HepG2 (cell line): ENCODE measurements around the gene EIF3M. TPM values are rescaled to one million over a fixed set of nuclear protein-coding genes. Genes with fewer than 3 reads are reported as not detected.

ENCODE experiments used
- ATAC-seq: fragments of 200-7000 bp; cut with Tn5 transposase; 3 replicates; pipeline ENCODE4 v1.9.1; 2020; ENCODE audit warnings: mild to moderate bottlenecking, moderate library complexity
- BruUV-seq: library from RNA; stranded (reverse); fragments of 400-500 nt; replicated peaks from 2 replicates; lab custom pipeline; 2021; lab: Mats Ljungman, UMichigan
- CTCF ChIA-PET: fragments of 300-600 bp; formaldehyde crosslinking; extraction: SDS; loops from one replicate; lab custom pipeline; 2021; ENCODE audit warnings: low total read pairs, inconsistent platforms, low intra/inter-chr PET ratio; lab: Yijun Ruan, JAX
- POLR2A ChIA-PET: fragments of 350-600 bp; sonication (Branson Sonifier 250); formaldehyde crosslinking; loops from one replicate; lab custom pipeline; 2020; ENCODE audit warnings: antibody characterized with exemption, inconsistent platforms; lab: Yijun Ruan, JAX
- DNase-seq: peaks from one replicate; pipeline ENCODE4 v3.0.0-alpha.2; 2015; ENCODE audit warnings: low spot score
- FAIRE-seq: peaks from 3 replicates; lab custom pipeline; 2011; peaks lifted over from hg19 to GRCh38; lab: Jason Lieb, UNC
- H2AFZ ChIP-seq: one replicate; pipeline ENCODE4 v1.6.1; 2011; ENCODE audit warnings: low read length, inconsistent platforms
- H3K27ac ChIP-seq: fragments of 300-600 bp; 3 replicates; pipeline ENCODE4 v1.8.0; 2011; ENCODE audit warnings: mixed run types, mild to moderate bottlenecking, mixed read lengths, low read length, inconsistent platforms; ENCODE audit not compliant: insufficient read depth; ENCODE audit errors: extremely low read length
- H3K27me3 ChIP-seq, 2 experiments: fragments of 200-600 bp in 1 of 2; 2 replicates in 1 of 2; 3 replicates in 1 of 2; pipeline versions ENCODE4 v1.6.0 to v1.8.0; 2011; ENCODE audit warnings: low read length in 2 of 2, mild to moderate bottlenecking in 2 of 2, moderate library complexity in 2 of 2, inconsistent platforms in 1 of 2; ENCODE audit not compliant: insufficient read depth in 2 of 2, control insufficient read depth in 1 of 2
- H3K36me3 ChIP-seq, 2 experiments: fragments of 200-600 bp in 1 of 2; replicated peaks in 1 of 2; 2 replicates in 1 of 2; 3 replicates in 1 of 2; pipeline versions ENCODE4 v1.5.1 to v1.8.0; 2011; ENCODE audit warnings: low read length in 2 of 2, inconsistent platforms in 1 of 2; ENCODE audit not compliant: insufficient read depth in 2 of 2, control insufficient read depth in 1 of 2
- H3K4me1 ChIP-seq: 2 replicates; pipeline ENCODE4 v1.5.1; 2012; ENCODE audit warnings: low read length, inconsistent platforms; ENCODE audit not compliant: insufficient read depth
- H3K4me2 ChIP-seq: 2 replicates; pipeline ENCODE4 v1.6.0; 2011; ENCODE audit warnings: low read depth, low read length, inconsistent platforms
- H3K4me3 ChIP-seq, 3 experiments: fragments of 200-600 bp in 1 of 3; sonication (generic), shearing (Covaris generic) in 1 of 3; replicated peaks in 1 of 3; 2 replicates each; pipeline ENCODE4 v1.5.1; 2011 to 2016; ENCODE audit warnings: low read length in 3 of 3, inconsistent platforms in 2 of 3, low read depth in 2 of 3, mild to moderate bottlenecking in 2 of 3, control low read depth in 1 of 3, mixed read lengths in 1 of 3; ENCODE audit not compliant: insufficient read depth in 1 of 3
- H3K79me2 ChIP-seq: one replicate; pipeline ENCODE4 v1.6.1; 2011; ENCODE audit warnings: low read length, inconsistent platforms; ENCODE audit not compliant: insufficient read depth
- H3K9ac ChIP-seq: 2 replicates; pipeline ENCODE4 v1.6.0; 2011; ENCODE audit warnings: mild to moderate bottlenecking, low read depth, low read length, inconsistent platforms; ENCODE audit not compliant: insufficient read depth
- H3K9me3 ChIP-seq: 2 replicates; pipeline ENCODE4 v1.5.1; 2012; ENCODE audit warnings: mild to moderate bottlenecking, low read length
- H4K20me1 ChIP-seq: 2 replicates; pipeline ENCODE4 v1.6.0; 2011; ENCODE audit warnings: inconsistent platforms, mild to moderate bottlenecking, low read length, moderate library complexity; ENCODE audit not compliant: insufficient read depth
- AGO2 ChIP-seq: fragments of 200-400 bp; formaldehyde crosslinking; optimal IDR thresholded peaks from 2 replicates; pipeline ENCODE3; 2017; ENCODE audit warnings: mild to moderate bottlenecking, low read depth, low read length, moderate library complexity
- CREB3 ChIP-seq: sonication (generic); formaldehyde crosslinking; IDR thresholded peaks from 2 replicates; pipeline ENCODE4 v1.5.0; 2020; ENCODE audit warnings: missing genetic modification reagents
- EHMT2 ChIP-seq: fragments of 200-600 bp; sonication (generic); IDR thresholded peaks from 2 replicates; pipeline ENCODE4 v1.7.0; 2017; ENCODE audit warnings: antibody characterized with exemption, low read depth, low read length, borderline replicate concordance
- GFI1 ChIP-seq: sonication (generic); formaldehyde crosslinking; IDR thresholded peaks from 2 replicates; pipeline ENCODE4 v1.5.0; 2020; ENCODE audit warnings: missing genetic modification reagents, mild to moderate bottlenecking, borderline replicate concordance
- KDM1A ChIP-seq: IDR thresholded peaks from 2 replicates; pipeline ENCODE4 v1.6.1; 2016; ENCODE audit warnings: missing compliant biosample characterization
- MAZ ChIP-seq, 2 experiments: sonication (generic) in 1 of 2; formaldehyde crosslinking in 1 of 2; IDR thresholded peaks; 2 replicates each; pipeline versions ENCODE4 v1.5.0 to v1.6.1; 2012 to 2020; ENCODE audit warnings: low read depth in 2 of 2, mild to moderate bottlenecking in 2 of 2, borderline replicate concordance in 1 of 2, improper control_type of control experiment in 1 of 2, low read length in 1 of 2, missing genetic modification reagents in 1 of 2, moderate library complexity in 1 of 2
- MEF2D ChIP-seq: sonication (generic); formaldehyde crosslinking; IDR thresholded peaks from 2 replicates; pipeline ENCODE4 v1.5.1; 2020; ENCODE audit warnings: mild to moderate bottlenecking, missing genetic modification reagents
- STAT6 ChIP-seq: sonication (generic); formaldehyde crosslinking; IDR thresholded peaks from 2 replicates; pipeline ENCODE4 v1.4.0; 2020; ENCODE audit warnings: missing genetic modification reagents, mild to moderate bottlenecking, borderline replicate concordance
- ZNF678 ChIP-seq: sonication (generic); formaldehyde crosslinking; IDR thresholded peaks from 2 replicates; pipeline ENCODE4 v1.4.0; 2020; ENCODE audit warnings: mild to moderate bottlenecking, missing genetic modification reagents
- ZNF816 ChIP-seq: sonication (generic); formaldehyde crosslinking; IDR thresholded peaks from 2 replicates; pipeline ENCODE4 v1.8.0; 2022; ENCODE audit warnings: missing genetic modification reagents, mild to moderate bottlenecking, borderline replicate concordance
- WGBS: methylation state at CpG from one replicate; pipeline ENCODE4 v1.1.6; 2017; ENCODE audit warnings: low lambda C conversion rate; 5-methylcytosine and 5-hydroxymethylcytosine counted together
- in situ Hi-C: cut with HindIII; loops from 2 replicates; pipeline ENCODE4 v1.10.0; 2017; ENCODE audit warnings: low pct_unique_long_range_greater_than_20kb; ENCODE audit not compliant: extremely low pct_ligation_motif_present
- intact Hi-C: fragments of 100-400 bp; cut with micrococcal nuclease; formaldehyde crosslinking; loops from one replicate; pipeline ENCODE4 v1.10.0; 2022; ENCODE audit not compliant: unreplicated experiment
- polyA plus RNA-seq, 8 experiments: library from polyadenylated mRNA; depleted of rRNA in 3 of 8; stranded (reverse) in 7 of 8; unstranded in 1 of 8; fragments of >200 nt; fragmentation: Illumina TruSeq in 4 of 8; extraction: Trizol in 4 of 8; gene quantifications; 2 replicates each; pipeline versions ENCODE4 v1.2.1 to v1.2.3, GENCODE V29; 2011 to 2016; ENCODE audit warnings: low read depth in 4 of 8, missing spikeins in 1 of 8, mixed read lengths in 1 of 8; ENCODE audit not compliant: insufficient read depth in 1 of 8
- total RNA-seq, 5 experiments: library from RNA; depleted of rRNA; stranded (reverse); fragments of >200 nt; fragmentation: Illumina TruSeq; extraction: Trizol; gene quantifications; 2 replicates each; pipeline ENCODE4 v1.2.3, GENCODE V29; 2016; ENCODE audit warnings: low read depth in 1 of 5

Gene EIF3M
- total and polyA plus RNA-seq, 2 of the 13 experiments (the other 11 are each of a cell fraction or from before 2014, with no cell fraction given): 279 to 389 TPM

- in situ Hi-C loops (no loop called here), intact Hi-C loops (no loop called here)
- Histone ChIP-seq H4K20me1 (no peaks in the 10 kb centered on the region), H3K27ac (no peak overlapping the region), H3K36me3 (no peaks in the 10 kb centered on the region), H3K9ac (no peak overlapping the region), H3K27me3 (peaks cover 0 to 4% of the 10 kb centered on the region in 2 experiments; a peak in 1 of 5 replicates), H3K79me2 (no peaks in the 10 kb centered on the region), H2AFZ (no peak overlapping the region), H3K4me3 (no peak overlapping the region), H3K4me1 (no peaks in the 10 kb centered on the region), H3K4me2 (no peak overlapping the region), H3K9me3 (no peaks in the 10 kb centered on the region)
- CTCF ChIA-PET: no interaction called here
- TF ChIP-seq KDM1A (CRISPR knock-in tag): no peak
- no peak for TF ChIP-seq STAT6 (CRISPR knock-in tag)
- TF ChIP-seq AGO2: no peak
- no peak for TF ChIP-seq CREB3 (CRISPR knock-in tag)
- TF ChIP-seq EHMT2: no peak
- TF ChIP-seq GFI1 (CRISPR knock-in tag): no peak
- TF ChIP-seq MAZ (IDR thresholded peaks at IDR 0.05; ENCODE audit: borderline replicate concordance, low read depth, low read length): no peak
- no peak for TF ChIP-seq MAZ (CRISPR knock-in tag; IDR thresholded peaks at IDR 0.05; ENCODE audit: low read depth)
- no peak for TF ChIP-seq ZNF678
- no peak for TF ChIP-seq MEF2D (CRISPR knock-in tag)
- TF ChIP-seq ZNF816 (CRISPR knock-in tag): no peak
- FAIRE-seq (no peak), DNase-seq (no peak), ATAC-seq (no peak)
- POLR2A ChIA-PET: no interaction called here
- 3% methylated on average over 4 of the region's 4 CpGs for WGBS
- no TSS peak for BruUV-seq
Observed at GRCh38 chr11:32555091-32555490, 28.5 kb upstream of the EIF3M start.
